ENCODE measurements around the gene VKORC1.

VKORC1 gene

GRCh38 chr16:31133046-31133501, 38.5 kb upstream of the VKORC1 start:
- no peak for DNase-seq (ENCODE audit: low read depth)
- TF ChIP-seq, protein P1, sequence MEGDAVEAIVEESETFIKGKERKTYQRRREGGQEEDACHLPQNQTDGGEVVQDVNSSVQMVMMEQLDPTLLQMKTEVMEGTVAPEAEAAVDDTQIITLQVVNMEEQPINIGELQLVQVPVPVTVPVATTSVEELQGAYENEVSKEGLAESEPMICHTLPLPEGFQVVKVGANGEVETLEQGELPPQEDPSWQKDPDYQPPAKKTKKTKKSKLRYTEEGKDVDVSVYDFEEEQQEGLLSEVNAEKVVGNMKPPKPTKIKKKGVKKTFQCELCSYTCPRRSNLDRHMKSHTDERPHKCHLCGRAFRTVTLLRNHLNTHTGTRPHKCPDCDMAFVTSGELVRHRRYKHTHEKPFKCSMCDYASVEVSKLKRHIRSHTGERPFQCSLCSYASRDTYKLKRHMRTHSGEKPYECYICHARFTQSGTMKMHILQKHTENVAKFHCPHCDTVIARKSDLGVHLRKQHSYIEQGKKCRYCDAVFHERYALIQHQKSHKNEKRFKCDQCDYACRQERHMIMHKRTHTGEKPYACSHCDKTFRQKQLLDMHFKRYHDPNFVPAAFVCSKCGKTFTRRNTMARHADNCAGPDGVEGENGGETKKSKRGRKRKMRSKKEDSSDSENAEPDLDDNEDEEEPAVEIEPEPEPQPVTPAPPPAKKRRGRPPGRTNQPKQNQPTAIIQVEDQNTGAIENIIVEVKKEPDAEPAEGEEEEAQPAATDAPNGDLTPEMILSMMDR (IDR thresholded peaks at IDR 0.05; ENCODE audit: control insufficient read depth, extremely low read depth, insufficient read depth) = no peak
- no peak overlapping the region for H3K4me3 ChIP-seq (ENCODE audit: low read depth, low read length)

- TF ChIP-seq, protein P1 (IDR thresholded peaks at IDR 0.05; ENCODE audit: control insufficient read depth, extremely low read depth, insufficient read depth) = no peak
- no peak overlapping the region for H3K4me3 ChIP-seq (ENCODE audit: low read depth, low read length)
- DNase-seq (ENCODE audit: low read depth) = no peak
Measured at GRCh38 chr16:31132303-31132979, 37.8 kb upstream of the VKORC1 start.

GRCh38 chr16:31131841-31132271, 37.3 kb upstream of the VKORC1 start:
- DNase-seq (ENCODE audit: low read depth) = no peak
- TF ChIP-seq, protein P1 (IDR thresholded peaks at IDR 0.05; ENCODE audit: control insufficient read depth, extremely low read depth, insufficient read depth) = no peak
- H3K4me3 ChIP-seq (ENCODE audit: low read depth, low read length) = no peak overlapping the region

GRCh38 chr16:31131416-31131815, 36.8 kb upstream of the VKORC1 start:
- TF ChIP-seq, protein P1 (IDR thresholded peaks at IDR 0.05; ENCODE audit: control insufficient read depth, extremely low read depth, insufficient read depth) = no peak
- no peak overlapping the region for H3K4me3 ChIP-seq (ENCODE audit: low read depth, low read length)
- no peak for DNase-seq (ENCODE audit: low read depth)

DNA sequence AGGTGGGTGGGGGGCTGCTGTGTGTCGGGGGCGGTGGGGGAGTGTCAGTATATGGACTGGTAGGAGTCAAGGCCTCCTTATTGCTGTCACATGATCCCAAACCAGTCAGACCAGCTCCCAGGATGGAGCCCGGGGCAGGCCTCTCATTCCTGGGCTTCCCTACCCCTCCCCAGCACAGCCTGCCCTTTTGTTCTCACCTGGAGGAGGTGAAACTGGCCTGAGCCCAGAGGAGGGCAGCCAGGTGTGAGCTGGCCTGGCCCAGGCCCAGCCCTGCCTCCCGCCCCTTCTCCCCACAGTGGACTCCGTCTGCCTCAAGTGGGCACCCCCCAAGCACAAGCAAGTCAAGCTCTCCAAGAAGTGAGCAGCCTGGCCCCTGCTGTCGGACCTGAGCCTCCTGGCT, 36.3 kb upstream of the VKORC1 start:
- no peak overlapping the region for H3K4me3 ChIP-seq (ENCODE audit: low read depth, low read length)
- DNase-seq (ENCODE audit: low read depth) = peak; percentile 92

DNA sequence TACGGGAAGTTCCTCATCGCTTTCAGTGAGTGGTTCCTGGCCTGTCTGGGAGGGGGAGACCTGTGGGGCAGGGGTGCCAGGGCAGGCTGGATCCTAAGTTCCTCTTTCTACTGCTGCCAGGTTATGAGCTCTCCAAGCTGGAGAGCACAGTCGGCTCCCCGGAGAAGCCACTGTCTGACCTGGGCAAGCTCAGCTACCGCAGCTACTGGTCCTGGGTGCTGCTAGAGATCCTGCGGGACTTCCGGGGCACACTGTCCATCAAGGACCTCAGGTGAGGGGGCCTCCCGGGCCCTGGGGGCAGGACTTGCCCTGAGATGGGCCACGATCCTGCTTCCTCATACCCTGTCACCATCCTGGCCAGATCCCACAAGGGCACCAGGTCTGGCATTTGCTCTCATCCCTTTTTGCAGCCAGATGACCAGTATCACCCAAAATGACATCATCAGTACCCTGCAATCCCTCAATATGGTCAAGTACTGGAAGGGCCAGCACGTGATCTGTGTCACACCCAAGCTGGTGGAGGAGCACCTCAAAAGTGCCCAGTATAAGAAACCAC, 35.8 kb upstream of the VKORC1 start:
- H3K4me3 ChIP-seq (ENCODE audit: low read depth, low read length) = no peak overlapping the region
- TF ChIP-seq, protein P1 (IDR thresholded peaks at IDR 0.05; ENCODE audit: control insufficient read depth, extremely low read depth, insufficient read depth) = no peak
- no peak for DNase-seq (ENCODE audit: low read depth)

More for the DNA sequence above, 36.3 kb upstream of the VKORC1 start:
- TF ChIP-seq, protein P1 (IDR thresholded peaks at IDR 0.05; ENCODE audit: control insufficient read depth, extremely low read depth, insufficient read depth) = no peak
